Neural cell (in vitro differentiated cells): Measurements from ENCODE around the gene TPI1.

Source experiments
- EP300 ChIP-seq: fragments of 450-650 bp; conservative IDR thresholded peaks from 2 replicates; pipeline ENCODE4 v1.6.1; 2014; ENCODE audit warnings: antibody characterized with exemption, mild to moderate bottlenecking, moderate library complexity; ENCODE audit not compliant: poor library complexity, severe bottlenecking
- EZH2 ChIP-seq: fragments of 200-600, 300-800 bp; shearing (Covaris generic), sonication (generic); IDR thresholded peaks from 2 replicates; pipeline ENCODE4 v1.6.1; 2014; ENCODE audit warnings: antibody characterized with exemption, low read length, borderline replicate concordance, mild to moderate bottlenecking; ENCODE audit not compliant: insufficient read depth, poor library complexity, severe bottlenecking
- MXI1 ChIP-seq: fragments of 450-650 bp; conservative IDR thresholded peaks from 2 replicates; pipeline ENCODE4 v1.6.1; 2014; ENCODE audit warnings: antibody characterized with exemption, mild to moderate bottlenecking; ENCODE audit not compliant: poor library complexity, severe bottlenecking
- POLR2AphosphoS5 ChIP-seq: IDR thresholded peaks from 2 replicates; pipeline ENCODE4 v1.6.1; 2012
- SMC3 ChIP-seq: fragments of 450-650 bp; conservative IDR thresholded peaks from 2 replicates; pipeline ENCODE4 v1.6.1; 2014; ENCODE audit warnings: antibody characterized with exemption, mild to moderate bottlenecking, moderate library complexity; ENCODE audit not compliant: poor library complexity
- TF ChIP-seq, protein P1 (sequence below): fragments of 450-650 bp; IDR thresholded peaks from 2 replicates; pipeline ENCODE4 v1.5.1; 2014; ENCODE audit warnings: antibody characterized with exemption, mild to moderate bottlenecking, moderate library complexity; ENCODE audit not compliant: poor library complexity, severe bottlenecking

DNA sequence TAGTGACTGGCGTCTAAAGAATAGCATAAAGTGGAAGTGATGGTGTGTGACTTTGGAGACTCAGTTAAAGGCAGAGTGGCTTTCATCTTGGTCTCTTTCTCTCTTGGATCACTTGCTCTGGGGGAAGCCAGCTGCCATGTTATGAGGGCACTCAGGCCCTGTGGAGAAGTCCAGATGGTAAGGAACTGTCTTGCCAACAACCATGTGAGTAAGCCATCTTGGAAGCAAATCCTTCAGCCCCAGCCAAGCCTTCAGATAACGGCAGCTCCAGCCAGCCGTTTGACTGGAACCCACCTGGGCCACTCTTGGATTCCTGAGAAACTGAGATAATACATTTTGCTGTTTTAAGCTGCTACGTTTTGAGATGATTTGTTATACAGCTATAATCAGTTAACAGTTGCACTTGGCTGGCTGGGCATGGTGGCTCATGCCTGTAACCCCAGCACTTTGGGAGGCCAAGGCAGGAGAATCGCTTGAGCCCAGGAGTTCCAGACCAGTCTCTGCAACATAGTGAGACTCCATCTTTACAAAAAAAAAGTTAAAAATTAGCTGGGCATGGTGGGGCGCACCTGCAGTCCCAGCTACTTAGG, 29.6 kb downstream of the TPI1 start:
- TF ChIP-seq, protein P1, sequence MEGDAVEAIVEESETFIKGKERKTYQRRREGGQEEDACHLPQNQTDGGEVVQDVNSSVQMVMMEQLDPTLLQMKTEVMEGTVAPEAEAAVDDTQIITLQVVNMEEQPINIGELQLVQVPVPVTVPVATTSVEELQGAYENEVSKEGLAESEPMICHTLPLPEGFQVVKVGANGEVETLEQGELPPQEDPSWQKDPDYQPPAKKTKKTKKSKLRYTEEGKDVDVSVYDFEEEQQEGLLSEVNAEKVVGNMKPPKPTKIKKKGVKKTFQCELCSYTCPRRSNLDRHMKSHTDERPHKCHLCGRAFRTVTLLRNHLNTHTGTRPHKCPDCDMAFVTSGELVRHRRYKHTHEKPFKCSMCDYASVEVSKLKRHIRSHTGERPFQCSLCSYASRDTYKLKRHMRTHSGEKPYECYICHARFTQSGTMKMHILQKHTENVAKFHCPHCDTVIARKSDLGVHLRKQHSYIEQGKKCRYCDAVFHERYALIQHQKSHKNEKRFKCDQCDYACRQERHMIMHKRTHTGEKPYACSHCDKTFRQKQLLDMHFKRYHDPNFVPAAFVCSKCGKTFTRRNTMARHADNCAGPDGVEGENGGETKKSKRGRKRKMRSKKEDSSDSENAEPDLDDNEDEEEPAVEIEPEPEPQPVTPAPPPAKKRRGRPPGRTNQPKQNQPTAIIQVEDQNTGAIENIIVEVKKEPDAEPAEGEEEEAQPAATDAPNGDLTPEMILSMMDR: no peak
- TF ChIP-seq POLR2AphosphoS5: no peak
- TF ChIP-seq EZH2: no peak
- TF ChIP-seq EP300: no peak
- TF ChIP-seq SMC3: no peak
- no peak for TF ChIP-seq MXI1
